Bronchus fibroblast of lung (primary cell): ENCODE measurements around the gene KLHL34. TPM values are rescaled to one million over a fixed set of nuclear protein-coding genes. Genes with fewer than 3 reads are reported as not detected.

ENCODE experiments used
- total RNA-seq: library from RNA; depleted of rRNA; stranded (reverse); fragments of >200 nt; gene quantifications from 2 replicates; pipeline ENCODE4 v1.2.3, GENCODE V29; 2015

The KLHL34 gene, protein sequence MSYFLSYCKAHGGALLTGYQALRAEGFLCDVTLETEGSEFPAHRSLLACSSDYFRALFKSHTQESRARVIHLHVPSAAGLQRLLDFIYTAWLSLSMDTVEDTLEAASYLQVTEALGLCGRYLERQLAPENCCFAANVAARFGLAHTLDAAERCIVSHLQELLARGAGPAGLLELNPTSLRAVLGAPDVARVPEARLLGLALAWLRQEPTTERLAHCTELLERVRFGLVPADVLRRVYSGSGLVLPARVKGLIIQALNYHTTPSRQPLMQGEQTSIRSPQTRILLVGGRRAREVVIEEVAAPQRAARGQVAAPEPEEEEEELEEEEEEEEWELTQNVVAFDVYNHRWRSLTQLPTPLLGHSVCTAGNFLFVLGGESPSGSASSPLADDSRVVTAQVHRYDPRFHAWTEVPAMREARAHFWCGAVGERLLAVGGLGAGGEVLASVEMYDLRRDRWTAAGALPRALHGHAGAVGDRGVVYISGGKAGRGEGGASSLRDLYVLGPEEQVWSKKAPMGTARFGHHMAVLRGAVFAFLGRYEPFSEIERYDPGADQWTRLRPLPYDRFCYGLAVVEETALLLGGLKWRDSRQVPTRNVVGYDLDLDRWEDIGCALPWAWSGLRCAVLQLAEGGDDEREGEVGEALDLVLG
- under 0.01 TPM in 1 of 2 replicates, not detected in the other for total RNA-seq

DNA sequence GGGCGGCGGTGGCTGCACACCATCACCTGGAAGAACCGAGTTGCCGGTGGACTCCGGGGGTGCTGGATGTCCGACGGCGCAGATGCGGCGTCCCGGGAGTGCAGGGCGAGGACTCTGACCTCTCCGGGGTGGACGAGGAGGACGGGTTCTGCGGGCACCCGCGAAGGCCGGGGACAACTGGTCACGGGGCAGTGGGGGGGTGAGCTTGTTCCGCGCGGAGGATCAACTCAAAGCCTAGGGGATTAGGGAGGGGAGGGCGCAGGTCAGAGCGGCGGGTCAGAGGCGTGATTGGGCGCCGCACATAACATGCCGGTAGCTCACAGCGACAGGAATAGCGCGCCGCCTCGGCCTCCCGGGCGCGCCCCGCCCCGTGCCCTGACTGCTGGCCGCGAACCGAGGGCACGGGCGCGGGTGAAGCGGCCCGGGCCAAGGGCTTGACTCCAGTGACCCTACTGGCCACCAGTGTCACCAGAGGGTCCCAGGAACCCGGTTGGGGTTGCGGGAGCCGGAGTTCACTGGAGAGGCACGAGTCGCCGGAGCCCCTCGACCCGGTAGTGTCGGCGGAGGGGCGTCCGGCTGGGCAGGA is at the start of gene KLHL34:
KLHL34 (minus strand) TSS at position 179 of the 586 bp plus-strand sequence. CDS start 542 bp downstream, outside the sequence.

Other genes with a start within 250 kb of the KLHL34 start
- gene SMPX, start 99.8 kb upstream of the KLHL34 start, total RNA-seq, result not detected in 2 replicates
- 6.4 and 7.6 TPM in 2 replicates for gene MBTPS2, start 181.3 kb upstream of the KLHL34 start, total RNA-seq
- 0.59 and 1.0 TPM in 2 replicates for gene YY2, start 197.7 kb upstream of the KLHL34 start, total RNA-seq